ENCODE measurements around the gene PLXNA4.

The PLXNA4 gene

GRCh38 chr7:132077971-132078685 lies 498.1 kb downstream of the PLXNA4 start:
- DNase-seq (ENCODE audit: extremely low read depth, low read depth): peak; percentile 46
- no peak for TF ChIP-seq CTCF (IDR thresholded peaks at IDR 0.05; ENCODE audit: low read depth, low read length)

GRCh38 chr7:132076301-132077035 lies 499.8 kb downstream of the PLXNA4 start:
- DNase-seq (ENCODE audit: extremely low read depth, low read depth): no peak
- no peak for TF ChIP-seq CTCF (IDR thresholded peaks at IDR 0.05; ENCODE audit: low read depth, low read length)

- TF ChIP-seq CTCF (IDR thresholded peaks at IDR 0.05; ENCODE audit: low read depth, low read length): no peak
Measured at GRCh38 chr7:132075515-132075914, 500.8 kb downstream of the PLXNA4 start.

GRCh38 chr7:132073920-132074589 lies 502.2 kb downstream of the PLXNA4 start:
- no peak for TF ChIP-seq CTCF (IDR thresholded peaks at IDR 0.05; ENCODE audit: low read depth, low read length)
- no peak for DNase-seq (ENCODE audit: extremely low read depth, low read depth)

More at GRCh38 chr7:132075515-132075914, 500.8 kb downstream of the PLXNA4 start:
- no peak for DNase-seq (ENCODE audit: extremely low read depth, low read depth)
